Measurements from ENCODE around the gene CSNK1G3.
"Not testable (repeated sequence)": the region's sequence is repeated elsewhere in the genome, so short reads cannot be mapped to it uniquely, and the experiment has no call there.

Gene CSNK1G3

DNA sequence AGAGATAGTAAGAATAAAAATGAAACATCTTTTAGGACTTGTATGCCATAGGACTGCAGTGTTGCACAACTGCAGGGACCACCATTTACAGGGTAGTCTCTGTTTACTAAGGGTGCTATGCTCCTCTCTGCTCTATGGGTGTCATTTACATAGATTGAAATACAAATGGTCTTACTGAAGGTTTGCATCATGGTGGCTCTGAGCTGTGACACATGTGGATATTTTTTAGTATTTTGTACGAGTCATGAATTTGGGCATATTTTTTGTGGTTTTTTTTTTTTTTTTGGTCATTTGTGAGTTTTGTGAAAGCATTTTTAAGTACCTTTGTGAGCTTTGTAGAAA, 47.4 kb downstream of the CSNK1G3 start:
- DNase-seq (ENCODE audit: low spot score) = no peak

GRCh38 chr5:123561230-123561629, 49.3 kb downstream of the CSNK1G3 start:
- no peak for DNase-seq (ENCODE audit: low spot score)

- DNase-seq (ENCODE audit: low spot score) = no peak
Observed at GRCh38 chr5:123571927-123572326, 60.0 kb downstream of the CSNK1G3 start.

- no peak for DNase-seq (ENCODE audit: low spot score)
Observed at GRCh38 chr5:123578390-123578789, 66.4 kb downstream of the CSNK1G3 start.

DNA sequence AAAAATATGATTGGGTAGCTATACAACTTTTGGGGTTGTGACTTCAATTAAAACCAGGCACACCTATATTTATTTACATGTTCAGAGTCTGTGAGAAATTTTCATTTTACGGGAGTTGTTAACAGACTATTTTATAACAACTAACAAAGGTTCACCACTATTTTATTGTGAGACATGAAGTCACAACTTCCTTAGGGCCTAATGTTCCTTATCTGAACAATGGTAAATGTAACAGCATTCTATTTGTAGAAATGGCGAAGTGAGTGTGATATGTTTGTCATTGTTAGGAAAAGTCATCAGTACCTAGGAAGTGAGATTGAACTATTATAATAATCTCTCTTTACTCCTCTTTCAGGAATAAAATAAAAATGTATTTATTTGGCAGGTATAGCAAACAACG, 67.4 kb downstream of the CSNK1G3 start:
- DNase-seq (ENCODE audit: low spot score) = no peak

DNA sequence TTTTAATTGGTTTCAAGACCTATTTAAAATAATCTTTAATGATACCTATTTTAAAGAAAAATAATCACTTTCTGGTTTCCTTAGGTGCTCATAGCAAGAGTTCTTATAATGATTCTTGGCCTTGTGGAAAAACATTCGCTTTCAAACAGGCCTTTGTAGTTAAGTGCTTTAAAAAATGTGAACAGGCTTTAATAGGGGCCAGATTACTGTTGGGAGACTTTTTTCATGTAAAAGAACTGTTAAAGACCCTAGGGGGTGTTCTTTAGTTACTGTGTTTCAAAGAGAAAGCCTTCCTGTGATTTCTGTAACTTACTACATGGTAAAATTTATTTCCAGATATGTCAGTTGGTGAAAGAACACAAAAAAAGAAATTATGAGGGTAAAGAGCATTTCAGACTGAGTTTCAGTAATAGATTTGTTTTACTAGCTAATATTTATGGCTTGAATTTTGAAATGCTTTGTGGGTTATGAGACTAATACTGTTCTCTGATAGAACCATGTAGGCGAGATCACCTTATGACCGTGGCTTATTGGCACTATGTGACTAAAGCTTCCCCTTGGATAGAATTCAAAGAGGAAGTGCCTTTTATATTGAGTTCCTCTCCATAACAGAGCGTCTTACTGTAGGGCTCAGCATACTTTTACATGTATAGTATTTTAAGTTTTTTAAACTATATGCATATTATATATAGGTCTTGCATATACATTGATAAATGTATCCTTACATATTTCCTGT, 70.7 kb downstream of the CSNK1G3 start:
- DNase-seq (ENCODE audit: low spot score) = no peak

DNA sequence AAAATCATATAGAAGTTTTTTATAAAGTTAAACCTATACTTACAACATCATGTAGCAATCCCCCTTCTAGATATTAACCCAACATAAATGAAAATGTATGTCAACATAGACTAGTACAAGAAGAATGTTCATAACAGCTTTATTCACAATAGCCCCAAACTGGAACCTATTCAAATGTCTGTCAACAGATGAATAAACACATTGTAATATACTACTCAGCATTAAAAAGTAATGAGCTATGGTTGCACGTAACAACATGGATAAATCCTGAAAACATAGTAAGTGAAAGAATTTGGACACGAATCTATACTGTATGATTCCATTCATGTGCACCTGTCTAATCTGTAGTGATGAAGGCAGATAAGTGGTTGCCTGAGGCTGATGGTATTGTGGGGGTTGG, 73.9 kb downstream of the CSNK1G3 start:
- DNase-seq (ENCODE audit: low spot score) = no peak

- DNase-seq (ENCODE audit: low spot score) = no peak
Observed at GRCh38 chr5:123594434-123594833, 82.5 kb downstream of the CSNK1G3 start.

- no peak for DNase-seq (ENCODE audit: low spot score)
Observed at GRCh38 chr5:123597018-123597417, 85.0 kb downstream of the CSNK1G3 start.

GRCh38 chr5:123598028-123598689, 86.2 kb downstream of the CSNK1G3 start:
- no peak for DNase-seq (ENCODE audit: low spot score)

GRCh38 chr5:123599171-123599570, 87.2 kb downstream of the CSNK1G3 start:
- DNase-seq (ENCODE audit: low spot score) = no peak

DNA sequence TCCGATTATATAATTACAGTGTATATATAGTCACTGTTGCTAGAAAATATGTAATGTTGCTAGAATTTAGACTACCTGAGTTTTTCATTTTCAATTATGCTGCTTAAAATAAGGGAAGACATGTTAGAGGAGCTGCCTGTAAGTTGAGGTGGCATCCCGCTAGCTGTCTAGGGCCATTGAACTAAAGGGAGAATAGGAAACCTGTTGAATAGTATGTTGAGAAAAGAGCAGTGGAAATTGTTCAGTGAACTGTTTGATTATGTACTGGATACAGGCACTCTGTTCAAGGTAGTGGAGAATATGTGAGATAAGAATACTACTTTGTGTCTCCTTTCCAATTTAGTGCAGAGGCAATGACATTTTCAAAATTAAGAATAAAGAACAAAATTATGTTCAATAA, 89.6 kb downstream of the CSNK1G3 start:
- no peak for DNase-seq (ENCODE audit: low spot score)

DNA sequence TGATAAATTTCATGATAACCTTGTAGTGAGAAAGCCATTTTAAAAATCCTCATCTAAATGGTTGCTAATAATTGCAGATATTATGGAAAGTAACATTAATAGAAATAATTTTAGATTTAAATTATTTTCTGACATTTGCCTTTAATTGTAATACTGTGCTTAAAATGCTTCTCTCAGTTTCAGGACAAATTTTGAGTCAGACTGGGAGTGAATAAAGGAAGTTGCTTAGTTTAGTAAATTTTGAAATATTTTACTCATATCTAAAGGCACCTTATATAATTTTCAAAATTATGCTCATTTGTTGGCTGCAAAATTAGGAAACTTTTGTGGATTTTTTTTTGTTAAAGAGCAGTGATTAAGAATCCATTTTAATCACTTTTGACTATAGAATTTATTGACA, 93.8 kb downstream of the CSNK1G3 start:
- DNase-seq (ENCODE audit: low spot score) = no peak

DNA sequence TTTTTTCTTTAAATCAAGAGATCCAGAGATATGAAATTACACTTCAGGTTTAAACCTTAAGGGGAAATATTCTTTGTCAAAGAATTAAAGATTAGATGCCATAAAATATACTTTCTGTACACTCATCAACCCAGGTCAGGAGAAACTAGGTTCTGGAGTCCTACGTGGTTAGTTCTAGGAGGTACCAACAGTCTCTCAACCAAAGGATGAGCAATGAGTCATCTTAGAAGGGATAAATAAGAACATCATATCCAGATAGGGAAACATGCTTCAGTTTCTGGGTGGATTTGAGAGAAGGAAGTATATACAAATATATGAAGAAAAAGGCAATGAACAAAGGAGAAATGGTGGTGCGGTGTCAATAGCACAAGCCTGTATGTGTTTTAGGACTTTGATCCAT, 98.2 kb downstream of the CSNK1G3 start:
- peak; percentile 2 for DNase-seq (ENCODE audit: low spot score)

DNA sequence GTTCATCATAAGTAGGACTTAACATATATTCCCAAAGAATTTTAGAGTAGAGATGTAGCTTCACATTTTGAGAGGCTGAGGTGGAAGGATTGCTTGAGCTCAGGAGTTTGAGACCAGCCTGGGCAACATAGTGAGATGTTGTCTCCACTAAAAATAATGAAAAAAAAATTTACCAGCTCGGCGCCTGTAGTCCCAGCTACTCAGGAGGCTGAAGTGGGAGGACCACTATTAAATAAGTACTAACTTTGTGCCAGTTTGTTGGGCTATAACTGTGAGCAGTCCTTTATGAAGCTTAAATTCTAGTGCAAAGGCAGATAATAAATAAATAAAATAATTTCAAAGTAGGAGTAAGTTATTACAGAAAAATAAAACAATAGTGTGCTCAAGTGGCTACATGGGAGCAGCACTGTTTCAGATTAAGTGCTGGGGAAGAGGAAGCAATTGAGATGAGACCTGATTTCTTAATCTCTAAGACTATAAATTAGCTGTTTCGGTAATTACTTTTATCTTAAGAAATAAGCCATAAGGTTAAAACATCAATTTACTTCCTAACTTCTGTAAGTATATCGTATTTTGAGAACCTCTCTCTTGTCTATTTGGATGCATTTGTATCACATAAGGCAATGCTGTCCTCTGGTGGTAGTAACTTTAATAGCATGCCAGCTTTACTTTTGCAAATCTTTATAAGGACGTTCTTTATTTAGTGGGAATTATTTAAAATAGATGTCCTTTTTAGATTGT, 98.9 kb downstream of the CSNK1G3 start:
- peak; percentile 82 for DNase-seq (ENCODE audit: low spot score)

GRCh38 chr5:123611406-123611709, 99.4 kb downstream of the CSNK1G3 start:
- no peak for DNase-seq (ENCODE audit: low spot score)

DNA sequence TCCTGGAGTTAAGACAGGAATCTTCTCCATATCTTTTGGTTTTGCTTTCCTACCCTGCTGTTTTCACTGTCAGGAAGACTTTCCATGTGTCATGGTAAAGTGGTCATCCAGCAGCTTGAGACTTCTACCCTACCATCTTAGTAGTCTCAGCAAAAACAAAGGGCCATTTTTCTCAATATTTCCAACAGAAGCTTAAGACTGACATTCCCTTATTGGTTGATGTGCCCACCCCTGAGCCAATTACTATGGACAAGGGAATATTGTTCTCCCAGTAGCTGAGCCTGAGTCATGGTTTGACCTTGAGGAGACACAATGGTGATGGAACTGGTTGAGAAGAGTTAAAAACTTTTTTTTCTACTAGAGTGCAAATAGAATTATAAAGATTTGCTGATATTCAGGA, 105.6 kb downstream of the CSNK1G3 start:
- DNase-seq (ENCODE audit: low spot score) = no peak

GRCh38 chr5:123626051-123626450, 114.1 kb downstream of the CSNK1G3 start:
- no peak for DNase-seq (ENCODE audit: low spot score)

DNA sequence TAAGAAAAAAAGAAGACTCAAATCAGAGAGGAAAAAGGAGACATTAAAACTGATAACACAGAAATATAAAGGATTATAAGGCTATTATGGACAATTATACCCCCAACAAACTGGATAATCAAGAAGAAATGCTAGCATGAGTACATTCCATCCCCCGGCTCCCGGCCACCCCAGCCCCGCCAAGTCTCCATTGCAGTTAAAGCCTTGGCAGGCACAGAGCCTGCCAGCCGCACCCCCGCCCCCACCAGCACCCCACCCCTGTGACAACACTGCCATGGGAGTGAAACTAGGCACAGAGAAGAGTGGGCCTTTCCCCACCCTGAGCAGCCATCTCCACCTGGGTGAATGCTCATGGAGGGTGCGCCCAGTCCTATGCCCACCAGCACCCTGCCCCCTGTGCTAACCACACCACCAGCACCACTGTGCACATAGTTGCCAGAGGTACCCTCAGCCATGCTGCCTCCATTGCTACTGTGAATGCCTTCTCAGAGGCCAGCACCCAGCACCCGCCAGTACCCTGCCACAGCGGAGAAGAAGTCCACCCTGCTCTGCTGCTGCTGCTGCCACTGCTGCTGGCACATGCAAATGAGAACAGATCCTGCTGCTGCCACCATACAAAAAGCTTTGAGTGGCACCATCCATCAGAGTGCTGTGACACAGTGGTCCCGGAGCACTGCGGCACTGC, 117.0 kb downstream of the CSNK1G3 start:
- no peak for DNase-seq (ENCODE audit: low spot score)

GRCh38 chr5:123636006-123636405, 124.0 kb downstream of the CSNK1G3 start:
- DNase-seq (ENCODE audit: low spot score) = no peak

GRCh38 chr5:123637028-123637427, 125.1 kb downstream of the CSNK1G3 start:
- DNase-seq (ENCODE audit: low spot score) = not testable (repeated sequence)

- no peak for DNase-seq (ENCODE audit: low spot score)
Observed at GRCh38 chr5:123639244-123639643, 127.3 kb downstream of the CSNK1G3 start.
